ENCODE data around the gene KRTAP10-12. TPM values are rescaled to one million over a fixed set of nuclear protein-coding genes. Genes with fewer than 3 reads are reported as not detected.

KRTAP10-12 gene
- total and polyA plus RNA-seq, 4 donors: not detected

- peak; percentile 16 for DNase-seq (ENCODE audit: low spot score)
- no peak overlapping the region for H3K9ac ChIP-seq (ENCODE audit: low read depth in 1 of 2, low read length in 2 of 2)
- peaks cover 0 to 11% (median 6%) of the 10 kb centered on the region in 4 donors for H3K4me1 ChIP-seq (ENCODE audit: control insufficient read depth in 4 of 4, insufficient read depth in 4 of 4, low read length in 3 of 4)
- H3K27me3 ChIP-seq (ENCODE audit: control insufficient read depth in 4 of 4, insufficient read depth in 4 of 4, low read length in 3 of 4): peaks cover 0 to 40% (median 10%) of the 10 kb centered on the region in 4 donors
- H3K4me3 ChIP-seq (ENCODE audit: low read depth in 1 of 3, low read length in 3 of 3): no peak overlapping the region
- WGBS: 13% methylated on average over 22 of the region's 22 CpGs
- TF ChIP-seq YY1 (IDR thresholded peaks at IDR 0.05): no peak
- TF ChIP-seq ZBTB33 (IDR thresholded peaks at IDR 0.05): no peak
- no peak for TF ChIP-seq ATF3 (IDR thresholded peaks at IDR 0.05)
- no peak for TF ChIP-seq NR2F2 (IDR thresholded peaks at IDR 0.05)
- no peak for TF ChIP-seq FOXA2 (IDR thresholded peaks at IDR 0.05)
- TF ChIP-seq EGR1 (IDR thresholded peaks at IDR 0.05; ENCODE audit: low read depth in 2 of 2): no peak
- TF ChIP-seq RAD21 (IDR thresholded peaks at IDR 0.05): no peak
- TF ChIP-seq SP1 (IDR thresholded peaks at IDR 0.05): no peak
- no peak for TF ChIP-seq HNF4A (conservative IDR thresholded peaks at IDR 0.05)
- no peak for TF ChIP-seq GABPA (IDR thresholded peaks at IDR 0.05 in 1 of 2, conservative IDR thresholded peaks at IDR 0.05 in 1 of 2)
- TF ChIP-seq HNF4G (IDR thresholded peaks at IDR 0.05): no peak
- no peak for TF ChIP-seq RXRA (IDR thresholded peaks at IDR 0.05)
- TF ChIP-seq MAX (IDR thresholded peaks at IDR 0.05): no peak
- no peak for TF ChIP-seq JUND (IDR thresholded peaks at IDR 0.05)
- no peak for TF ChIP-seq REST (IDR thresholded peaks at IDR 0.05)
- TF ChIP-seq TAF1 (conservative IDR thresholded peaks at IDR 0.05): no peak
- no peak for TF ChIP-seq CTCF (IDR thresholded peaks at IDR 0.05; ENCODE audit: low read depth, low read length, missing input control)
- TF ChIP-seq FOXA1 (IDR thresholded peaks at IDR 0.05): no peak
- H3K9me3 ChIP-seq (ENCODE audit: control insufficient read depth in 4 of 4, low read length in 3 of 4): no peaks in the 10 kb centered on the region
- H3K36me3 ChIP-seq (ENCODE audit: control insufficient read depth in 4 of 4, insufficient read depth in 3 of 4, low read depth in 1 of 4, low read length in 3 of 4): no peaks in the 10 kb centered on the region
- H3K27ac ChIP-seq (ENCODE audit: low read depth in 1 of 2, low read length in 2 of 2): no peak overlapping the region
Observed at GRCh38 chr21:44712203-44713028, 15.4 kb downstream of the KRTAP10-12 start.
